GM18520 (cell line): ENCODE results near the gene PYGL.
"Not testable (repeated sequence)": the region's sequence is repeated elsewhere in the genome, so short reads cannot be mapped to it uniquely, and the experiment has no call there.

ENCODE experiments used
- ATAC-seq: cut with Tn5 transposase; IDR thresholded peaks from one replicate; pipeline ENCODE4 v1.9.1; 2021; ENCODE audit not compliant: unreplicated experiment

PYGL gene

GRCh38 chr14:50955373-50956043 is 11.2 kb upstream of the PYGL start:
- ATAC-seq = peak; percentile 55

- no peak for ATAC-seq
Measured at GRCh38 chr14:50954811-50955372, 10.6 kb upstream of the PYGL start.

- ATAC-seq = no peak
Measured at GRCh38 chr14:50953502-50953901, 9.2 kb upstream of the PYGL start.

- ATAC-seq = no peak
Measured at GRCh38 chr14:50951032-50951431, 6.7 kb upstream of the PYGL start.

- no peak for ATAC-seq
Measured at GRCh38 chr14:50948205-50948604, 3.9 kb upstream of the PYGL start.

- no peak for ATAC-seq
Measured at GRCh38 chr14:50947446-50947845, 3.2 kb upstream of the PYGL start.

- ATAC-seq = no peak
Measured at GRCh38 chr14:50946234-50946935, 2.1 kb upstream of the PYGL start.

GRCh38 chr14:50944647-50945413 is 547 bp upstream of the PYGL start:
- no peak for ATAC-seq

GRCh38 chr14:50943261-50943942 is 881 bp downstream of the PYGL start:
- no peak for ATAC-seq

- ATAC-seq = not testable (repeated sequence)
Measured at GRCh38 chr14:50941638-50942037, 2.6 kb downstream of the PYGL start.

GRCh38 chr14:50941151-50941550 is 3.1 kb downstream of the PYGL start:
- ATAC-seq = no peak

GRCh38 chr14:50937800-50938199 is 6.5 kb downstream of the PYGL start:
- ATAC-seq = no peak

GRCh38 chr14:50937325-50937724 is 7.0 kb downstream of the PYGL start:
- no peak for ATAC-seq

- ATAC-seq = no peak
Measured at GRCh38 chr14:50936882-50937281, 7.4 kb downstream of the PYGL start.

- ATAC-seq = no peak
Measured at GRCh38 chr14:50936016-50936340, 8.3 kb downstream of the PYGL start.

GRCh38 chr14:50935126-50936015 is 8.9 kb downstream of the PYGL start:
- ATAC-seq = no peak

GRCh38 chr14:50932592-50933495 is 11.4 kb downstream of the PYGL start:
- no peak for ATAC-seq

- no peak for ATAC-seq
Measured at GRCh38 chr14:50932156-50932555, 12.1 kb downstream of the PYGL start.

- no peak for ATAC-seq
Measured at GRCh38 chr14:50931559-50931958, 12.7 kb downstream of the PYGL start.
